ENCODE measurements around the gene LRRC37A2.
"Not testable (repeated sequence)": the region's sequence is repeated elsewhere in the genome, so short reads cannot be mapped to it uniquely, and the experiment has no call there.

LRRC37A2 gene

GRCh38 chr17:46512168-46512567 lies at the start of gene LRRC37A2:
Gene LRRC37A2, plus strand, starts transcription at chr17:46512468. Its CDS starts 245 bp downstream, at chr17:46512713.
- not testable (repeated sequence) for DNase-seq

- DNase-seq = not testable (repeated sequence)
Measured at GRCh38 chr17:46467618-46468017, 44.6 kb upstream of the LRRC37A2 start.

- not testable (repeated sequence) for DNase-seq
Measured at GRCh38 chr17:46474489-46474888, 37.8 kb upstream of the LRRC37A2 start.

GRCh38 chr17:46475583-46475982 lies 36.7 kb upstream of the LRRC37A2 start:
- DNase-seq = not testable (repeated sequence)

GRCh38 chr17:46478823-46479222 lies 33.4 kb upstream of the LRRC37A2 start:
- not testable (repeated sequence) for DNase-seq

GRCh38 chr17:46481310-46481709 lies 31.0 kb upstream of the LRRC37A2 start:
- DNase-seq = not testable (repeated sequence)

- not testable (repeated sequence) for DNase-seq
Measured at GRCh38 chr17:46492021-46492420, 20.2 kb upstream of the LRRC37A2 start.

- DNase-seq = not testable (repeated sequence)
Measured at GRCh38 chr17:46499437-46500139, 12.7 kb upstream of the LRRC37A2 start.

- DNase-seq = not testable (repeated sequence)
Measured at GRCh38 chr17:46505896-46506295, 6.4 kb upstream of the LRRC37A2 start.

GRCh38 chr17:46534716-46535115 lies 22.4 kb downstream of the LRRC37A2 start:
- DNase-seq = not testable (repeated sequence)

- DNase-seq = not testable (repeated sequence)
Measured at GRCh38 chr17:46548607-46549006, 36.3 kb downstream of the LRRC37A2 start.

GRCh38 chr17:46559155-46559554 lies 46.9 kb downstream of the LRRC37A2 start:
- not testable (repeated sequence) for DNase-seq

GRCh38 chr17:46560048-46560447 lies 47.8 kb downstream of the LRRC37A2 start:
- DNase-seq = not testable (repeated sequence)

- not testable (repeated sequence) for DNase-seq
Measured at GRCh38 chr17:46566284-46566683, 54.0 kb downstream of the LRRC37A2 start.

GRCh38 chr17:46566980-46567379 lies 54.7 kb downstream of the LRRC37A2 start:
- not testable (repeated sequence) for DNase-seq

- not testable (repeated sequence) for DNase-seq
Measured at GRCh38 chr17:46571796-46572195, 59.5 kb downstream of the LRRC37A2 start.

- DNase-seq = not testable (repeated sequence)
Measured at GRCh38 chr17:46579083-46580075, 67.1 kb downstream of the LRRC37A2 start, which contains the start of gene ARL17A. Gene ARL17A, minus strand, starts transcription at chr17:46579691. Its CDS starts 3,369 bp downstream, at chr17:46576322.

GRCh38 chr17:46580082-46580481 lies 67.8 kb downstream of the LRRC37A2 start:
- not testable (repeated sequence) for DNase-seq

GRCh38 chr17:46585444-46585843 lies 73.2 kb downstream of the LRRC37A2 start:
- not testable (repeated sequence) for DNase-seq

GRCh38 chr17:46590157-46591146 lies 78.2 kb downstream of the LRRC37A2 start, which contains the start of gene NSF:
Gene NSF, plus strand, starts transcription at chr17:46590669. Its CDS starts 107 bp downstream, at chr17:46590776.
- DNase-seq = not testable (repeated sequence)

GRCh38 chr17:46591332-46591731 lies 79.1 kb downstream of the LRRC37A2 start:
- DNase-seq = not testable (repeated sequence)

All from SW 1271 (cell line).